ENCODE results near the gene FAM13A.

GRCh38 chr4:88779431-88779830, 277.6 kb downstream of the FAM13A start:
- TF ChIP-seq CTCF (IDR thresholded peaks at IDR 0.05) (no peak), POLR2A (IDR thresholded peaks at IDR 0.05) (no peak)
